Neural progenitor cell (in vitro differentiated cells): ENCODE measurements around the gene CD276. TPM values are rescaled to one million over a fixed set of nuclear protein-coding genes. Genes with fewer than 3 reads are reported as not detected.

Experiments used
- DNase-seq: peaks from one replicate; pipeline ENCODE4 v3.0.0-alpha.2; 2016; ENCODE audit warnings: low spot score
- H2AFZ ChIP-seq: fragments of 200-600 bp; sonication (generic); replicated peaks from 2 replicates; pipeline ENCODE4 v1.6.1; 2016; ENCODE audit warnings: antibody characterized with exemption
- H3F3A ChIP-seq: fragments of 200-600 bp; sonication (generic); 2 replicates; pipeline ENCODE4 v1.6.1; 2016; ENCODE audit warnings: antibody characterized with exemption, low read depth
- H3K27ac ChIP-seq: fragments of 200-600 bp; sonication (generic); 2 replicates; pipeline ENCODE4 v1.5.1; 2016; ENCODE audit warnings: mild to moderate bottlenecking
- H3K27me3 ChIP-seq: fragments of 200-600 bp; sonication (generic); 2 replicates; pipeline ENCODE4 v1.6.1; 2016; ENCODE audit warnings: mild to moderate bottlenecking, moderate library complexity
- H3K36me3 ChIP-seq: fragments of 200-600 bp; sonication (generic); 2 replicates; pipeline ENCODE4 v1.5.1; 2016
- H3K4me1 ChIP-seq: fragments of 200-600 bp; sonication (generic); 2 replicates; pipeline ENCODE4 v1.6.1; 2016; ENCODE audit warnings: mixed run types
- H3K4me2 ChIP-seq: fragments of 200-600 bp; sonication (generic); 2 replicates; pipeline ENCODE4 v1.6.1; 2016
- H3K4me3 ChIP-seq: fragments of 200-600 bp; sonication (generic); 2 replicates; pipeline ENCODE4 v1.5.1; 2016
- H3K79me2 ChIP-seq: fragments of 200-600 bp; sonication (generic); 2 replicates; pipeline ENCODE4 v1.6.1; 2016; ENCODE audit warnings: low read depth
- H3K9ac ChIP-seq: fragments of 200-600 bp; sonication (generic); 2 replicates; pipeline ENCODE4 v1.6.1; 2016
- H3K9me3 ChIP-seq: fragments of 200-600 bp; sonication (generic); 2 replicates; pipeline ENCODE4 v1.5.1; 2016; ENCODE audit warnings: low read depth
- H4K20me1 ChIP-seq: fragments of 200-600 bp; sonication (generic); 2 replicates; pipeline ENCODE4 v1.6.1; 2016; ENCODE audit warnings: low read depth
- H3K27ac Mint-ChIP-seq: 3 replicates; pipeline ENCODE4 v1.8.0; 2021; ENCODE audit warnings: mixed read lengths
- H3K27me3 Mint-ChIP-seq: 2 replicates; pipeline ENCODE4 v1.8.0; 2022; ENCODE audit warnings: low read depth, mild to moderate bottlenecking, inconsistent platforms, moderate library complexity, mixed read lengths; ENCODE audit not compliant: insufficient read depth
- H3K36me3 Mint-ChIP-seq: 3 replicates; pipeline ENCODE4 v1.8.0; 2021; ENCODE audit warnings: mixed read lengths
- H3K4me1 Mint-ChIP-seq: 3 replicates; pipeline ENCODE4 v1.8.0; 2021; ENCODE audit warnings: mixed read lengths
- H3K4me3 Mint-ChIP-seq: 3 replicates; pipeline ENCODE4 v1.8.0; 2021; ENCODE audit warnings: mild to moderate bottlenecking, moderate library complexity, mixed read lengths
- H3K9me3 Mint-ChIP-seq: 3 replicates; pipeline ENCODE4 v1.8.0; 2020; ENCODE audit warnings: mixed read lengths
- CTCF ChIP-seq: fragments of 200-600 bp; sonication (generic); IDR thresholded peaks from 2 replicates; pipeline ENCODE4 v1.5.1; 2017; ENCODE audit warnings: antibody characterized with exemption, mild to moderate bottlenecking
- EZH2 ChIP-seq: fragments of 200-600 bp; sonication (generic); IDR thresholded peaks from 2 replicates; pipeline ENCODE4 v1.6.1; 2017; ENCODE audit warnings: antibody characterized with exemption, mild to moderate bottlenecking, moderate library complexity
- EZH2phosphoT487 ChIP-seq: fragments of 200-600 bp; sonication (generic); IDR thresholded peaks from 2 replicates; pipeline ENCODE4 v1.6.1; 2017; ENCODE audit warnings: antibody characterized with exemption
- total RNA-seq: library from RNA; depleted of rRNA; stranded (reverse); fragments of >200 nt; gene quantifications from 2 replicates; pipeline ENCODE4 v1.2.3, GENCODE V29; 2015; ENCODE audit warnings: low replicate concordance

Gene CD276
- total RNA-seq, 1 donor from 2014 or later, result 62.2 TPM

- peaks cover 5% of the 10 kb centered on the region for H3F3A ChIP-seq
- no peaks in the 10 kb centered on the region for H3K4me1 ChIP-seq
- H3K36me3 Mint-ChIP-seq, result peaks cover 9% of the 10 kb centered on the region
- no peak overlapping the region for H3K27ac ChIP-seq
- no peaks in the 10 kb centered on the region for H3K9me3 Mint-ChIP-seq
- H4K20me1 ChIP-seq, result no peaks in the 10 kb centered on the region
- no peaks in the 10 kb centered on the region for H3K27me3 ChIP-seq
- no peak for DNase-seq
- no peaks in the 10 kb centered on the region for H3K9me3 ChIP-seq
- H3K4me2 ChIP-seq, result no peak overlapping the region
- no peak for TF ChIP-seq EZH2phosphoT487
- TF ChIP-seq EZH2, result no peak
- TF ChIP-seq CTCF, result no peak
- H3K36me3 ChIP-seq, result no peaks in the 10 kb centered on the region
- no peak overlapping the region for H2AFZ ChIP-seq
- H3K4me1 Mint-ChIP-seq, result peaks cover 5% of the 10 kb centered on the region
- no peak overlapping the region for H3K9ac ChIP-seq
- no peak overlapping the region for H3K4me3 Mint-ChIP-seq
- no peaks in the 10 kb centered on the region for H3K79me2 ChIP-seq
- H3K27me3 Mint-ChIP-seq, result peaks cover 2% of the 10 kb centered on the region
- H3K27ac Mint-ChIP-seq, result no peak overlapping the region
- H3K4me3 ChIP-seq, result no peak overlapping the region
These were observed 32.2 kb downstream of the CD276 start for GRCh38 chr15:73716417-73716816.

- Histone ChIP-seq H3K9me3 (no peaks in the 10 kb centered on the region), H3K4me3 (no peak overlapping the region), H3K27ac (no peak overlapping the region), H3K9ac (no peak overlapping the region), H3K4me1 (no peaks in the 10 kb centered on the region), H3K4me2 (no peak overlapping the region), H3K36me3 (no peaks in the 10 kb centered on the region), H4K20me1 (no peaks in the 10 kb centered on the region), H3F3A (peaks cover 5% of the 10 kb centered on the region), H3K27me3 (no peaks in the 10 kb centered on the region), H3K79me2 (no peaks in the 10 kb centered on the region), H2AFZ (no peak overlapping the region)
- Mint-ChIP-seq H3K4me3 (no peak overlapping the region), H3K4me1 (peaks cover 5% of the 10 kb centered on the region), H3K36me3 (peaks cover 9% of the 10 kb centered on the region), H3K9me3 (no peaks in the 10 kb centered on the region), H3K27ac (no peak overlapping the region), H3K27me3 (peaks cover 2% of the 10 kb centered on the region)
- DNase-seq, result no peak
- TF ChIP-seq EZH2phosphoT487 (no peak), EZH2 (no peak), CTCF (no peak)
These were observed 33.0 kb downstream of the CD276 start for GRCh38 chr15:73717206-73717605.

- no peaks in the 10 kb centered on the region for H3K9me3 Mint-ChIP-seq
- no peaks in the 10 kb centered on the region for H4K20me1 ChIP-seq
- no peaks in the 10 kb centered on the region for H3K79me2 ChIP-seq
- no peak overlapping the region for H3K9ac ChIP-seq
- H3K4me3 Mint-ChIP-seq, result no peak overlapping the region
- H3K27me3 ChIP-seq, result no peaks in the 10 kb centered on the region
- TF ChIP-seq CTCF, result peak; percentile 38
- TF ChIP-seq EZH2phosphoT487, result no peak
- H3K4me1 Mint-ChIP-seq, result peaks cover 6% of the 10 kb centered on the region
- peaks cover 5% of the 10 kb centered on the region for H3F3A ChIP-seq
- no peak for DNase-seq
- H3K27ac Mint-ChIP-seq, result no peak overlapping the region
- no peaks in the 10 kb centered on the region for H3K9me3 ChIP-seq
- peaks cover 8% of the 10 kb centered on the region for H3K36me3 Mint-ChIP-seq
- no peak overlapping the region for H3K4me3 ChIP-seq
- no peak overlapping the region for H3K27ac ChIP-seq
- peaks cover 2% of the 10 kb centered on the region for H3K27me3 Mint-ChIP-seq
- no peaks in the 10 kb centered on the region for H3K4me1 ChIP-seq
- H2AFZ ChIP-seq, result no peak overlapping the region
- no peak overlapping the region for H3K4me2 ChIP-seq
- no peaks in the 10 kb centered on the region for H3K36me3 ChIP-seq
These were observed 33.6 kb downstream of the CD276 start for GRCh38 chr15:73717802-73718201.

GRCh38 chr15:73718694-73719093 lies 34.5 kb downstream of the CD276 start:
- Histone ChIP-seq H3K27me3 (no peaks in the 10 kb centered on the region), H3F3A (peaks cover 5% of the 10 kb centered on the region), H3K27ac (no peak overlapping the region), H3K4me1 (no peaks in the 10 kb centered on the region), H3K4me3 (no peak overlapping the region), H2AFZ (no peak overlapping the region), H3K36me3 (no peaks in the 10 kb centered on the region), H3K9ac (no peak overlapping the region), H3K79me2 (no peaks in the 10 kb centered on the region), H3K4me2 (no peak overlapping the region), H4K20me1 (no peaks in the 10 kb centered on the region), H3K9me3 (no peaks in the 10 kb centered on the region)
- peaks cover 2% of the 10 kb centered on the region for H3K27me3 Mint-ChIP-seq
- TF ChIP-seq EZH2phosphoT487, result no peak
- no peak for TF ChIP-seq CTCF
- TF ChIP-seq EZH2, result no peak
- H3K27ac Mint-ChIP-seq, result no peak overlapping the region
- no peaks in the 10 kb centered on the region for H3K9me3 Mint-ChIP-seq
- DNase-seq, result no peak
- peaks cover 14% of the 10 kb centered on the region for H3K4me1 Mint-ChIP-seq
- H3K36me3 Mint-ChIP-seq, result peaks cover 2% of the 10 kb centered on the region
- no peak overlapping the region for H3K4me3 Mint-ChIP-seq
